ENCODE measurements around the gene NTM. TPM values are rescaled to one million over a fixed set of nuclear protein-coding genes. Genes with fewer than 3 reads are reported as not detected.

NTM gene
- polyA plus RNA-seq, 4 donors, result 0.94 to 3.1 (median 1.4) TPM; not detected in 1

DNA sequence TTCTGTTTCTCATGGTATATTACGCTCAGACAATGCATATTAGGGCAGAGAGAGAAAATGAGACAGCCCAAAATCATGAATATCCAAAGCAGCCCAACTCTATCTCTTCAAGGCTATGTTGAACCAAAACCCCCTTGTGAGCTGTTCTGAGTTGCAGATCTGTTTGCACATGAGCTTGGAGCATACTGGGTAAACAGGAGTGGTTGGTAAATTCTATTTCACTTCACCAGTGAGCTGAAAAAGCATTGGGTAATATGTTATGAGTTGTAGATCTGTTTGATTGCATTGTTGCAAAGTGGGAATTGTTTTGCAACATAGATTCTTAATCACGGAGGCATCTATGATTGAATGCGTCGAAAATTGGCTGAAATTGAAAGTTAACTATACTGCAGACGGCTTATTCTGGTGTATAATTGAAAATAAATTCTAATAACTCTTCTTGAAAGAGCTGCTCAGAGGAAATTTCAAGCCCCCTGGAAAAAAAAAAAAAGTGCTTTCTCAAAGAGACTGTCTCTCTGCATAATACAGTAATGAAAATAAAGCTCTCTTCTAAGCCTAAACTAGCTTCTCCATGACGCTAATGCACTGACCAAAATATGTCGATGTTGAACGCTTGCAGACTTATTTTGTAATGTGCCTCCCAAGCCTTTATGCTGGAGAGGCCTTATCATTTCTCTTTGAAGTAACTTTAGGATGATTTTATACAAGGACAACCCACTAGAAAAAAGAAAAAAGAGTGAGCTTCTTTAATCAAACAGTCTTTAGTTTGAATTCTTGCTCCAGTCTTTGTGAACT, 263.7 kb downstream of the NTM start:
- Histone ChIP-seq H3K4me1 (ENCODE audit: control insufficient read depth in 3 of 3, insufficient read depth in 2 of 3, low read depth in 1 of 3, low read length in 2 of 3) (no peaks in the 10 kb centered on the region), H3K36me3 (ENCODE audit: control insufficient read depth in 3 of 3, insufficient read depth in 2 of 3, low read depth in 1 of 3, low read length in 3 of 3) (no peaks in the 10 kb centered on the region), H3K4me3 (ENCODE audit: low read depth in 1 of 3, low read length in 3 of 3) (no peak overlapping the region), H3K9me3 (ENCODE audit: control insufficient read depth in 2 of 2, insufficient read depth in 1 of 2, low read depth in 1 of 2, low read length in 1 of 2) (no peaks in the 10 kb centered on the region), H3K27me3 (ENCODE audit: control insufficient read depth in 3 of 3, insufficient read depth in 3 of 3, low read length in 3 of 3) (peaks cover 0 to 2% (median 0%) of the 10 kb centered on the region in 3 donors), H3K27ac (ENCODE audit: low read depth in 1 of 3, low read length in 2 of 3) (no peak overlapping the region)
- DNase-seq, result no peak
- 65 to 75% (median 70%) methylated on average over 8 of the region's 8 CpGs for WGBS, 3 donors
- no peak for FAIRE-seq

- no peak overlapping the region for H3K27ac ChIP-seq (ENCODE audit: low read depth in 1 of 3, low read length in 2 of 3)
- H3K4me3 ChIP-seq (ENCODE audit: low read depth in 1 of 3, low read length in 3 of 3), result no peak overlapping the region
Measured at GRCh38 chr11:131637469-131638175, 267.2 kb downstream of the NTM start.

DNA sequence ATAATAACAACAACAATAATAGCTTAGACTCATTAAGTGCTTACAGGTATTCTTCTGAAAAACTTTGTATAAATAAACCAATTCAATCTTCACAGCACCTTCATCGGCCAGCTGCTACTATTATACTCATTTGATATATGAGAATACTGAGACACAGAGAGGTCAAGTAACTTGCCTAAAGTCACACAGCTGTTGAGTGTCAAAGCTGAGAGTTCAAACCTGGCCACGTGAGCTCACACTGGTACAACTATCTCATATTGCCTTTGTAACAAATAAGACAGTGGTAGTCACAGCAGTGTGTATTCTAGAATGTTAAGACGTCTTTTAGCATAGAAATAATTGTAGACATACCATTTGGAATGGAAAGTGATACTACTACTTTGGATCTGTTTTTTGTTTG, 268.5 kb downstream of the NTM start:
- no peak for DNase-seq

More at GRCh38 chr11:131637469-131638175, 267.2 kb downstream of the NTM start:
- FAIRE-seq (no peak), DNase-seq (no peak)
- Histone ChIP-seq H3K27me3 (ENCODE audit: control insufficient read depth in 3 of 3, insufficient read depth in 3 of 3, low read length in 3 of 3) (peaks cover 0 to 2% (median 0%) of the 10 kb centered on the region in 3 donors), H3K36me3 (ENCODE audit: control insufficient read depth in 3 of 3, insufficient read depth in 2 of 3, low read depth in 1 of 3, low read length in 3 of 3) (no peaks in the 10 kb centered on the region), H3K4me1 (ENCODE audit: control insufficient read depth in 3 of 3, insufficient read depth in 2 of 3, low read depth in 1 of 3, low read length in 2 of 3) (no peaks in the 10 kb centered on the region), H3K9me3 (ENCODE audit: control insufficient read depth in 2 of 2, insufficient read depth in 1 of 2, low read depth in 1 of 2, low read length in 1 of 2) (no peaks in the 10 kb centered on the region)
- WGBS, 3 donors, result 80 to 81% (median 80%) methylated on average over 6 of the region's 6 CpGs

GRCh38 chr11:131640320-131640719, 269.9 kb downstream of the NTM start:
- DNase-seq (no peak), FAIRE-seq (no peak)
- no peaks in the 10 kb centered on the region for H3K36me3 ChIP-seq (ENCODE audit: control insufficient read depth in 3 of 3, insufficient read depth in 2 of 3, low read depth in 1 of 3, low read length in 3 of 3)
- no peaks in the 10 kb centered on the region for H3K4me1 ChIP-seq (ENCODE audit: control insufficient read depth in 3 of 3, insufficient read depth in 2 of 3, low read depth in 1 of 3, low read length in 2 of 3)
- no peak overlapping the region for H3K4me3 ChIP-seq (ENCODE audit: low read depth in 1 of 3, low read length in 3 of 3)
- peaks cover 0 to 5% (median 0%) of the 10 kb centered on the region in 3 donors for H3K27me3 ChIP-seq (ENCODE audit: control insufficient read depth in 3 of 3, insufficient read depth in 3 of 3, low read length in 3 of 3)
- no peak overlapping the region for H3K27ac ChIP-seq (ENCODE audit: low read depth in 1 of 3, low read length in 2 of 3)
- 60 to 72% (median 65%) methylated on average over 5 of the region's 5 CpGs for WGBS, 3 donors
- no peaks in the 10 kb centered on the region for H3K9me3 ChIP-seq (ENCODE audit: control insufficient read depth in 2 of 2, insufficient read depth in 1 of 2, low read depth in 1 of 2, low read length in 1 of 2)

More for the DNA sequence above, 268.5 kb downstream of the NTM start:
- no peak overlapping the region for H3K27ac ChIP-seq (ENCODE audit: low read depth in 1 of 3, low read length in 2 of 3)
- no peaks in the 10 kb centered on the region for H3K4me1 ChIP-seq (ENCODE audit: control insufficient read depth in 3 of 3, insufficient read depth in 2 of 3, low read depth in 1 of 3, low read length in 2 of 3)
- H3K9me3 ChIP-seq (ENCODE audit: control insufficient read depth in 2 of 2, insufficient read depth in 1 of 2, low read depth in 1 of 2, low read length in 1 of 2), result no peaks in the 10 kb centered on the region
- H3K27me3 ChIP-seq (ENCODE audit: control insufficient read depth in 3 of 3, insufficient read depth in 3 of 3, low read length in 3 of 3), result peaks cover 0 to 5% (median 0%) of the 10 kb centered on the region in 3 donors
- WGBS, 3 donors, result 69 to 80% (median 79%) methylated on average over 3 of the region's 3 CpGs
- FAIRE-seq, result no peak
- no peaks in the 10 kb centered on the region for H3K36me3 ChIP-seq (ENCODE audit: control insufficient read depth in 3 of 3, insufficient read depth in 2 of 3, low read depth in 1 of 3, low read length in 3 of 3)
- H3K4me3 ChIP-seq (ENCODE audit: low read depth in 1 of 3, low read length in 3 of 3), result no peak overlapping the region

DNA sequence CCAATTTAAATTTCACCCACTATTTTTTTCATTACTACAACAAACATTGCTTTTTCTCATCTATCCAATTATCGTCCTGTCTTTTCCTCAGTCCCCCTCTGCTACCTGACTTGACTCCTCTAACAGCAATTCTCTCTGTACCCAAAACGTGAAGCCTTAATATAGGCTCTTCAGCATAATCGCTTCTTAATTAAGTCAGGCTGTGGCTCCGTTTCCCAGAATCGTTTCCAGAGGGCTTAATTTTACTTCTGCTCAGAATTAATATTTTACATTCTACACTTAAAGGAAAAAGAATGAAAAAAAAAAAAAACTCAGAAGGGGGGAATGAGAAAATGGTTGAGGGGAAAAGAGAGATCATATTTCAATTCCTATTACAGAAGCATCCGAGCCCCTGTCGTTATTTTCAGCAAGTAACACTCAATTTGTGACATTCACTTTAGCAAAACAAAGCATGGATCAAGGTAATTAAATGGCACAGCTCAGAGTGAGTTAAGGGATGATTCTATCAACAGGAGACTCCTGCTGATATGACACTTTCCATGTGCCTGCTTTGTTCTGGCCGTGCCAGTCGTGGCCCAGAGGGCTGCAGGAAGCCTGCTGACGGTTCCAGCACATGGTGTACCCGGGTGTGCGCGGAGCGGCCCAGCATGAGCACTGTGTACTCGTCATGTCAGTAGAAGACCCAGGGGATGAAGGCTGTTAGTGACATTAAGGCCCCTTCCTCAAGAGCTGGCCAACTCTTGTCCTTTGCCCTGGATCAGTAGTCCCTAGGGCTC, 272.5 kb downstream of the NTM start:
- WGBS, 3 donors, result 77 to 81% (median 81%) methylated on average over 15 of the region's 15 CpGs
- H3K27me3 ChIP-seq (ENCODE audit: control insufficient read depth in 3 of 3, insufficient read depth in 3 of 3, low read length in 3 of 3), result peaks cover 0 to 5% (median 0%) of the 10 kb centered on the region in 3 donors
- no peaks in the 10 kb centered on the region for H3K4me1 ChIP-seq (ENCODE audit: control insufficient read depth in 3 of 3, insufficient read depth in 2 of 3, low read depth in 1 of 3, low read length in 2 of 3)
- no peaks in the 10 kb centered on the region for H3K9me3 ChIP-seq (ENCODE audit: control insufficient read depth in 2 of 2, insufficient read depth in 1 of 2, low read depth in 1 of 2, low read length in 1 of 2)
- FAIRE-seq, result no peak
- DNase-seq, result no peak
- H3K36me3 ChIP-seq (ENCODE audit: control insufficient read depth in 3 of 3, insufficient read depth in 2 of 3, low read depth in 1 of 3, low read length in 3 of 3), result no peaks in the 10 kb centered on the region
- no peak overlapping the region for H3K4me3 ChIP-seq (ENCODE audit: low read depth in 1 of 3, low read length in 3 of 3)
- no peak overlapping the region for H3K27ac ChIP-seq (ENCODE audit: low read depth in 1 of 3, low read length in 2 of 3)

DNA sequence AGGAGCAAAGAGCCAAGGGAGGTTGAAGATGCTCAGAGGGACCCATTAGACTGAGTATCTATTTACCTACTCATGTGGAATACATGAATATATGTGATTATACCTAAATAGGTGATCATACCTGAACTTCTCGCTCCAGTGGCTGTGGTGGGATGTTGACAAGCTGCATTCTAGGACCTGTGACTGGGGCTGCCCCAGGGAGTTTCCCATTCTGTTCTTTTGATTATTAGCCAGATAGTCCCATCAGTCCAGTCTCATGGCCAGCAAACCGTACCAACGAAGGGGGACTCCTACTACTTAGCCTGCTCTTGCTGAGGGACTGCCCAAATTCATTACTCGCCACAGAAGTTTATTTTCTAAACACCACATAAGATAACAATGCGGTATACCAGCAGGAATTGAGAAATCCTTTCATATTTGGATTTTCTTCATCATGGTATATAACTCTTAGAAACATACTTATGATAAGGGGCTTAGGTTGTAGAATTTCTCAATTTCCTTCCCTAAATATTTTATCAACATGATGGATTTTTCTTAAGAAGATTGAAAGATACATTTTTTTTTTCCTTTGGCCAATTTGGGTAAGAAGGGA, 273.9 kb downstream of the NTM start:
- no peaks in the 10 kb centered on the region for H3K4me1 ChIP-seq (ENCODE audit: control insufficient read depth in 3 of 3, insufficient read depth in 2 of 3, low read depth in 1 of 3, low read length in 2 of 3)
- FAIRE-seq, result no peak
- no peak for DNase-seq
- H3K4me3 ChIP-seq (ENCODE audit: low read depth in 1 of 3, low read length in 3 of 3), result no peak overlapping the region
- H3K9me3 ChIP-seq (ENCODE audit: control insufficient read depth in 2 of 2, insufficient read depth in 1 of 2, low read depth in 1 of 2, low read length in 1 of 2), result no peaks in the 10 kb centered on the region
- H3K27me3 ChIP-seq (ENCODE audit: control insufficient read depth in 3 of 3, insufficient read depth in 3 of 3, low read length in 3 of 3), result peaks cover 0 to 5% (median 0%) of the 10 kb centered on the region in 3 donors
- no peaks in the 10 kb centered on the region for H3K36me3 ChIP-seq (ENCODE audit: control insufficient read depth in 3 of 3, insufficient read depth in 2 of 3, low read depth in 1 of 3, low read length in 3 of 3)
- H3K27ac ChIP-seq (ENCODE audit: low read depth in 1 of 3, low read length in 2 of 3), result no peak overlapping the region
- WGBS, 3 donors, result 68 to 81% (median 75%) methylated on average over 5 of the region's 5 CpGs

DNA sequence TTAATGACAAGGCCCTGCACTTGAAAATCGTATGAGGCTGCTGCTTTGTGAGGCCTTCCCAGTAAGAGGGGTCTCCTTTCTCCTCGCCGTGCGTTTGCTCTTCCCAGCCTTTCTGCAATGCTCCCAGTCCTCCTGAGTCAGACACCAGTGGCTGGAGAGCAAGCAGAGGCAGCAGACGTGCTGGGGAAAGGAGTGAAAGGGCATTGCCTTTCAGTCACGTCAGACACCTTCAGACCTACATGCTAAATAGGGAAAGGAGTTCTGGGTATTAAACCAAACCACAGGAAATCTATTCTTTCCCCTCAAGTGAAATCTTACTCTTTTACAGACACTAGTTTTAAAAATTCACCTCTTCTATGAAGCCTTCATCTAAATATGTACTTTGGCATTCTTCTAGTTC, 274.8 kb downstream of the NTM start:
- Histone ChIP-seq H3K9me3 (ENCODE audit: control insufficient read depth in 2 of 2, insufficient read depth in 1 of 2, low read depth in 1 of 2, low read length in 1 of 2) (no peaks in the 10 kb centered on the region), H3K4me3 (ENCODE audit: low read depth in 1 of 3, low read length in 3 of 3) (no peak overlapping the region), H3K4me1 (ENCODE audit: control insufficient read depth in 3 of 3, insufficient read depth in 2 of 3, low read depth in 1 of 3, low read length in 2 of 3) (no peaks in the 10 kb centered on the region), H3K27me3 (ENCODE audit: control insufficient read depth in 3 of 3, insufficient read depth in 3 of 3, low read length in 3 of 3) (peaks cover 0 to 5% (median 0%) of the 10 kb centered on the region in 3 donors), H3K27ac (ENCODE audit: low read depth in 1 of 3, low read length in 2 of 3) (no peak overlapping the region), H3K36me3 (ENCODE audit: control insufficient read depth in 3 of 3, insufficient read depth in 2 of 3, low read depth in 1 of 3, low read length in 3 of 3) (no peaks in the 10 kb centered on the region)
- FAIRE-seq (no peak), DNase-seq (no peak)
- 53 to 65% (median 55%) methylated on average over 6 of the region's 6 CpGs for WGBS, 3 donors

DNA sequence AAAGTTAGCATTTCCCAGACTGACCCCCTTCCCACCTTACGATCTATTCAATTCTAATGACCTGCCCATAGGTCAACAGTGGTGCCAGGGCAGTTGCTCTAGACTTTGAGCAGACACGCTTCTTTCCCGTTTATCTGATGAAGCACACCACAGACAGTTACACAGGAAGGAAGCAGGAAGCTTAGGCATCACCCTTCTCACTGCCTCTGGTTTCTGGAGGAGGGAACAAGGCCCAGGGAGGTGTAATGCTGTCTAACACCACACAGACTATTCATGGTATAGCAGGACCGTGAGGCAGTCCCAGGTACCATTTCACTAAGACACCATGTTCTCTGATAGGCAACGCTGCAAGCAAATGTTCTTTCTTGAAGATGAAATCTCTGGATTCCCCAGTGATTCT, 279.4 kb downstream of the NTM start:
- 56 to 74% (median 62%) methylated on average over 5 of the region's 5 CpGs for WGBS, 3 donors
- DNase-seq (no peak), FAIRE-seq (no peak)
- no peaks in the 10 kb centered on the region for H3K27me3 ChIP-seq (ENCODE audit: control insufficient read depth in 3 of 3, insufficient read depth in 3 of 3, low read length in 3 of 3)
- no peaks in the 10 kb centered on the region for H3K36me3 ChIP-seq (ENCODE audit: control insufficient read depth in 3 of 3, insufficient read depth in 2 of 3, low read depth in 1 of 3, low read length in 3 of 3)
- no peaks in the 10 kb centered on the region for H3K9me3 ChIP-seq (ENCODE audit: control insufficient read depth in 2 of 2, insufficient read depth in 1 of 2, low read depth in 1 of 2, low read length in 1 of 2)
- H3K4me3 ChIP-seq (ENCODE audit: low read depth in 1 of 3, low read length in 3 of 3), result no peak overlapping the region
- H3K27ac ChIP-seq (ENCODE audit: low read depth in 1 of 3, low read length in 2 of 3), result no peak overlapping the region
- H3K4me1 ChIP-seq (ENCODE audit: control insufficient read depth in 3 of 3, insufficient read depth in 2 of 3, low read depth in 1 of 3, low read length in 2 of 3), result no peaks in the 10 kb centered on the region

All from small intestine (tissue), 7 donors.